Esophagus muscularis mucosa (tissue), 4 donors: ENCODE measurements around the gene WDR26.

ENCODE experiments used
- CTCF ChIP-seq, 3 experiments: fragments of 200-600 bp in 2 of 3; fragments of 450-650 bp in 1 of 3; sonication (generic) in 2 of 3; IDR thresholded peaks; one replicate each; pipeline ENCODE4 v1.5.1; 2017 to 2019; ENCODE audit warnings: antibody characterized with exemption in 3 of 3, mild to moderate bottlenecking in 2 of 3, moderate library complexity in 1 of 3
- EP300 ChIP-seq: sonication (generic); formaldehyde crosslinking; IDR thresholded peaks from one replicate; pipeline ENCODE4 v1.6.1; 2017; ENCODE audit warnings: antibody characterized with exemption
- POLR2A ChIP-seq: fragments of 450-650 bp; IDR thresholded peaks from one replicate; pipeline ENCODE4 v1.6.1; 2017; ENCODE audit warnings: antibody characterized with exemption, moderate library complexity, mild to moderate bottlenecking, low read depth
- POLR2AphosphoS5 ChIP-seq, 2 donors: sonication (generic); formaldehyde crosslinking; IDR thresholded peaks; one replicate each; pipeline ENCODE4 v1.6.1; 2017; ENCODE audit warnings: antibody characterized with exemption in 2 of 2

GRCh38 chr1:224427346-224427745, 7.3 kb downstream of the WDR26 start:
- no peak for TF ChIP-seq CTCF (IDR thresholded peaks at IDR 0.05)
- no peak for TF ChIP-seq POLR2A
- TF ChIP-seq POLR2AphosphoS5 (IDR thresholded peaks at IDR 0.05) = no peak
- no peak for TF ChIP-seq EP300
